ENCODE results near the gene FARP2. TPM values are rescaled to one million over a fixed set of nuclear protein-coding genes. Genes with fewer than 3 reads are reported as not detected.

Gene FARP2
- polyA plus RNA-seq, 1 of the 3 experiments (the other 2 are of a cell fraction), result 11.5 TPM

DNA sequence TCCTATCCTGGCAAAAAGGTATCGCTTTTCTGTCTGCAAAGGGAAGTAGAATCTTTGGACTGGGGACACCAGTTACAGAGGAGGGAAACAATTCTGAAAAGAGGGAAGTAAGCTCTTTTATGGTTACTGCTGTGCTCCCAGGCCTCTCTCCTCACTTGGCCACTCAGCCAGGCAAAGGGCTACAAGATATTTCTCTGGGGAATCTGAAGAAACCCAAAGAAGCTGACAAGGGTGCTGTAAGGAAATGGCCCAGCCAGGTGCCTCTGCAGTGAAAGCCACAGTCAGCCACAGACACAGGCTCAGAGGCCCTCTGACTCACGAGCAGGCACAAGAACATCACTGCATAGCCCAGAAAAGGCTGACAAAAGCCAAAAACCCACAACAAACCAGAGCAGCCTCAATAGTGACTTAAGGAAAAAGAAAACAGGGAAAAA, 46.4 kb upstream of the FARP2 start:
- CTCF ChIA-PET, result no interaction called here
- Histone ChIP-seq H3K9ac (no peak overlapping the region), H3K4me3 (ENCODE audit: low read depth in 2 of 2, low read length in 1 of 2) (no peak overlapping the region), H3K79me2 (ENCODE audit: insufficient read depth) (peaks cover 100% of the 10 kb centered on the region), H2AFZ (ENCODE audit: low read depth) (no peak overlapping the region), H3K9me3 (no peaks in the 10 kb centered on the region), H3K27ac (ENCODE audit: low read depth in 2 of 2, low read length in 1 of 2) (no peak overlapping the region), H3K4me2 (no peak overlapping the region), H3K4me1 (ENCODE audit: control insufficient read depth in 1 of 2, insufficient read depth in 2 of 2, low read depth in 1 of 2, low read length in 1 of 2) (peaks cover 0 to 18% of the 10 kb centered on the region in 2 experiments; a peak in 2 of 4 replicates), H3K27me3 (ENCODE audit: insufficient read depth) (no peaks in the 10 kb centered on the region), H3F3A (replicated peaks; ENCODE audit: insufficient read depth) (peaks cover 3% of the 10 kb centered on the region), H4K20me1 (ENCODE audit: insufficient read depth) (peaks cover 64% of the 10 kb centered on the region), H3K36me3 (replicated peaks in 1 of 2; ENCODE audit: control insufficient read depth in 1 of 2, insufficient read depth in 2 of 2, low read length in 1 of 2) (peaks cover 0 to 3% of the 10 kb centered on the region in 2 experiments), H3K9me2 (no peaks in the 10 kb centered on the region)
- DNase-seq, result no peak
- POLR2A ChIA-PET, result interaction anchor here (0.5 kb wide), 1 partner anchor 8 kb away, joined by 4 read pairs; no protein-coding TSS in a partner anchor
- TF ChIP-seq RAD21 (IDR thresholded peaks at IDR 0.05; ENCODE audit: low read length), result no peak
- TF ChIP-seq, protein P1, sequence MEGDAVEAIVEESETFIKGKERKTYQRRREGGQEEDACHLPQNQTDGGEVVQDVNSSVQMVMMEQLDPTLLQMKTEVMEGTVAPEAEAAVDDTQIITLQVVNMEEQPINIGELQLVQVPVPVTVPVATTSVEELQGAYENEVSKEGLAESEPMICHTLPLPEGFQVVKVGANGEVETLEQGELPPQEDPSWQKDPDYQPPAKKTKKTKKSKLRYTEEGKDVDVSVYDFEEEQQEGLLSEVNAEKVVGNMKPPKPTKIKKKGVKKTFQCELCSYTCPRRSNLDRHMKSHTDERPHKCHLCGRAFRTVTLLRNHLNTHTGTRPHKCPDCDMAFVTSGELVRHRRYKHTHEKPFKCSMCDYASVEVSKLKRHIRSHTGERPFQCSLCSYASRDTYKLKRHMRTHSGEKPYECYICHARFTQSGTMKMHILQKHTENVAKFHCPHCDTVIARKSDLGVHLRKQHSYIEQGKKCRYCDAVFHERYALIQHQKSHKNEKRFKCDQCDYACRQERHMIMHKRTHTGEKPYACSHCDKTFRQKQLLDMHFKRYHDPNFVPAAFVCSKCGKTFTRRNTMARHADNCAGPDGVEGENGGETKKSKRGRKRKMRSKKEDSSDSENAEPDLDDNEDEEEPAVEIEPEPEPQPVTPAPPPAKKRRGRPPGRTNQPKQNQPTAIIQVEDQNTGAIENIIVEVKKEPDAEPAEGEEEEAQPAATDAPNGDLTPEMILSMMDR (IDR thresholded peaks at IDR 0.05), result no peak
- no peak for TF ChIP-seq YY1 (IDR thresholded peaks at IDR 0.05; ENCODE audit: low read depth)
- TF ChIP-seq RFX5 (IDR thresholded peaks at IDR 0.05; ENCODE audit: low read length), result no peak
- no peak for TF ChIP-seq POLR2AphosphoS5 (IDR thresholded peaks at IDR 0.05; ENCODE audit: low read depth, low read length)
- no peak for TF ChIP-seq MEF2A (IDR thresholded peaks at IDR 0.05; ENCODE audit: borderline replicate concordance, low read depth)
- TF ChIP-seq EZH2phosphoT487 (IDR thresholded peaks at IDR 0.05; ENCODE audit: borderline replicate concordance, low read depth), result no peak
- no peak for TF ChIP-seq SMC3 (IDR thresholded peaks at IDR 0.05; ENCODE audit: low read depth, low read length)
- no peak for TF ChIP-seq ELF1 (IDR thresholded peaks at IDR 0.05)
- TF ChIP-seq ZBTB33 (IDR thresholded peaks at IDR 0.05; ENCODE audit: borderline replicate concordance, low read depth), result no peak
- TF ChIP-seq FOSL2 (IDR thresholded peaks at IDR 0.05; ENCODE audit: borderline replicate concordance, low read depth), result no peak
- no peak for TF ChIP-seq JUND (IDR thresholded peaks at IDR 0.05)
- no peak for TF ChIP-seq EP300 (IDR thresholded peaks at IDR 0.05; ENCODE audit: borderline replicate concordance in 1 of 2, low read depth in 1 of 2, low read length in 1 of 2)
- TF ChIP-seq MXI1 (IDR thresholded peaks at IDR 0.05; ENCODE audit: low read depth, low read length), result no peak
- TF ChIP-seq CHD2 (IDR thresholded peaks at IDR 0.05; ENCODE audit: low read length, partially characterized antibody), result no peak
- 74% methylated on average over 2 of the region's 2 CpGs for WGBS (ENCODE audit: low lambda C conversion rate)
